CD14-positive monocyte (primary cell): ENCODE results near the gene DYNC1I1. TPM values are rescaled to one million over a fixed set of nuclear protein-coding genes. Genes with fewer than 3 reads are reported as not detected.

Source experiments
- DNase-seq, 3 donors: peaks; one replicate each; pipeline ENCODE4 v3.0.0-alpha.2; 2011 to 2022
- H2AFZ ChIP-seq: 2 replicates; pipeline ENCODE4 v1.6.0; 2012; ENCODE audit warnings: mild to moderate bottlenecking, low read depth, low read length, inconsistent platforms; ENCODE audit not compliant: insufficient read depth, poor library complexity, severe bottlenecking
- H3K27ac ChIP-seq, 2 donors: 1 replicate in 1 of 2; 2 replicates in 1 of 2; pipeline ENCODE4 v1.5.1; 2012 to 2013; ENCODE audit warnings: low read length in 2 of 2, control low read depth in 1 of 2, inconsistent platforms in 1 of 2, low read depth in 1 of 2, mild to moderate bottlenecking in 1 of 2
- H3K27me3 ChIP-seq, 2 donors: one replicate each; pipeline versions ENCODE4 v1.6.0 to v1.6.1; 2011 to 2013; ENCODE audit warnings: low read length in 2 of 2; ENCODE audit not compliant: control insufficient read depth in 2 of 2, insufficient read depth in 2 of 2
- H3K36me3 ChIP-seq, 2 donors: replicated peaks in 1 of 2; 1 replicate in 1 of 2; 2 replicates in 1 of 2; pipeline versions ENCODE4 v1.5.1 to v1.6.1; 2012 to 2013; ENCODE audit warnings: low read length in 2 of 2, control low read depth in 1 of 2, inconsistent platforms in 1 of 2, mild to moderate bottlenecking in 1 of 2; ENCODE audit not compliant: insufficient read depth in 2 of 2, control insufficient read depth in 1 of 2
- H3K4me1 ChIP-seq, 2 donors: 1 replicate in 1 of 2; 2 replicates in 1 of 2; pipeline versions ENCODE4 v1.5.1 to v1.6.1; 2012 to 2013; ENCODE audit warnings: low read length in 2 of 2, control low read depth in 1 of 2, inconsistent platforms in 1 of 2, mild to moderate bottlenecking in 1 of 2, moderate library complexity in 1 of 2; ENCODE audit not compliant: insufficient read depth in 2 of 2, control insufficient read depth in 1 of 2
- H3K4me2 ChIP-seq: replicated peaks from 2 replicates; pipeline ENCODE3; 2012; ENCODE audit warnings: low read length, moderate library complexity, mild to moderate bottlenecking; ENCODE audit not compliant: poor library complexity, severe bottlenecking; ENCODE audit errors: extremely low read depth
- H3K4me3 ChIP-seq, 3 experiments: fragments of 200-600 bp in 1 of 3; sonication (generic) in 1 of 3; replicated peaks in 1 of 3; 1 replicate in 2 of 3; 2 replicates in 1 of 3; pipeline ENCODE4 v1.5.1; 2011 to 2013; ENCODE audit warnings: low read length in 3 of 3, mild to moderate bottlenecking in 3 of 3, control low read depth in 2 of 3, low read depth in 2 of 3, inconsistent platforms in 1 of 3, moderate library complexity in 1 of 3
- H3K79me2 ChIP-seq: 2 replicates; pipeline ENCODE4 v1.6.0; 2012; ENCODE audit warnings: mild to moderate bottlenecking, control low read depth, inconsistent platforms, low read length, moderate library complexity; ENCODE audit not compliant: insufficient read depth
- H3K9ac ChIP-seq: 2 replicates; pipeline ENCODE4 v1.6.0; 2017; ENCODE audit warnings: low read length, mild to moderate bottlenecking; ENCODE audit not compliant: insufficient read depth, poor library complexity, severe bottlenecking
- H3K9me3 ChIP-seq, 2 donors: replicated peaks in 1 of 2; 1 replicate in 1 of 2; 2 replicates in 1 of 2; pipeline versions ENCODE4 v1.5.1 to v1.6.1; 2012 to 2013; ENCODE audit warnings: low read length in 2 of 2, control low read depth in 1 of 2; ENCODE audit not compliant: control insufficient read depth in 1 of 2, insufficient read depth in 1 of 2
- H4K20me1 ChIP-seq: 2 replicates; pipeline ENCODE4 v1.6.0; 2012; ENCODE audit warnings: mild to moderate bottlenecking, low read length, control low read depth, moderate library complexity; ENCODE audit not compliant: insufficient read depth
- H3K27ac Mint-ChIP-seq, 7 donors: one replicate each; pipeline ENCODE4 v1.8.0; 2020; ENCODE audit warnings: mild to moderate bottlenecking in 7 of 7, mixed read lengths in 7 of 7, moderate library complexity in 6 of 7, inconsistent platforms in 2 of 7
- H3K27me3 Mint-ChIP-seq, 3 donors: one replicate each; pipeline ENCODE4 v1.8.0; 2021 to 2022; ENCODE audit warnings: low read depth in 3 of 3, mild to moderate bottlenecking in 3 of 3, mixed read lengths in 3 of 3, moderate library complexity in 3 of 3, inconsistent platforms in 1 of 3
- H3K36me3 Mint-ChIP-seq, 2 donors: one replicate each; pipeline ENCODE4 v1.8.0; 2020; ENCODE audit warnings: mixed read lengths in 2 of 2, inconsistent platforms in 1 of 2, mild to moderate bottlenecking in 1 of 2
- H3K4me1 Mint-ChIP-seq: one replicate; pipeline ENCODE4 v1.8.0; 2020; ENCODE audit warnings: mild to moderate bottlenecking, mixed read lengths
- H3K4me3 Mint-ChIP-seq, 2 donors: one replicate each; pipeline ENCODE4 v1.8.0; 2020; ENCODE audit warnings: mild to moderate bottlenecking in 2 of 2, mixed read lengths in 2 of 2, moderate library complexity in 1 of 2
- H3K9me3 Mint-ChIP-seq, 7 donors: one replicate each; pipeline ENCODE4 v1.8.0; 2020 to 2022; ENCODE audit warnings: mixed read lengths in 7 of 7, mild to moderate bottlenecking in 6 of 7, moderate library complexity in 6 of 7, inconsistent platforms in 2 of 7
- whole genome bisulfite sequencing: methylation state at CpG from one replicate; pipeline ENCODE4 v1.1.5; 2013; ENCODE audit warnings: missing lambda C conversion rate; ENCODE audit not compliant: insufficient coverage; 5-methylcytosine and 5-hydroxymethylcytosine counted together
- intact Hi-C, 2 donors: fragments of 100-400 bp; cut with micrococcal nuclease; formaldehyde crosslinking; loops; one replicate each; pipeline versions ENCODE4 v1.15.0 to v1.15.1; 2023
- polyA plus RNA-seq, 3 donors: library from polyadenylated mRNA; depleted of rRNA in 1 of 3; unstranded in 2 of 3; stranded (reverse) in 1 of 3; fragments of 300-500 nt in 2 of 3; fragments of >200 nt in 1 of 3; fragmentation: Illumina TruSeq in 2 of 3; gene quantifications; 1 replicate in 2 of 3; 2 replicates in 1 of 3; pipeline ENCODE4 v1.2.3, GENCODE V29; 2012 to 2021
- TF ChIP-seq, protein P1 (sequence below): fragments of 200-600 bp; IDR thresholded peaks from one replicate; pipeline ENCODE4 v1.8.0; 2022; ENCODE audit warnings: antibody characterized with exemption, mild to moderate bottlenecking

The DYNC1I1 gene
- polyA plus RNA-seq, 3 donors, result not detected

DNA sequence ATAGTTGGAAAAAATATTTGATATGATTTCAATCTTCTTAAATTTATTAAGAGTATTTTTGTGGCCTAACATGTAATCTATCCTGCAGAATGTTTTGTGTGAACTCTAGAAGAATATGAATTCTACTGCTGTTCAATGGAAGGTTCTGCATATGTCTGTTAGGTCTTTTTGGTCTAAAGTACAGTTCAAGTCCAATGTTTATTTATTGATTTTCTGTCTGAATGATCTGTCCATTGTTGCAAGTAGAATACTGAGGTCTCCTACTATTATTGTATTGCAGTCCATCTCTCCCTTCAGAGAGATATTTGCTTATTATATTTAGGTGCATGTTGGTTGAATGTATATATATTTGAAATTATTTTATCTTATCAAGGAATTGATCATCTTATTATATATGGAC is 18.9 kb upstream of the DYNC1I1 start:
- H3K27me3 Mint-ChIP-seq, result peaks cover 0 to 9% (median 5%) of the 10 kb centered on the region in 3 donors
- H3K27ac Mint-ChIP-seq, result no peak overlapping the region
- Histone ChIP-seq H3K9ac (no peak overlapping the region), H3K79me2 (no peaks in the 10 kb centered on the region), H3K4me3 (no peak overlapping the region), H3K9me3 (no peaks in the 10 kb centered on the region), H3K36me3 (no peaks in the 10 kb centered on the region), H3K4me2 (no peak overlapping the region), H2AFZ (no peak overlapping the region), H3K27me3 (no peaks in the 10 kb centered on the region), H3K27ac (no peak overlapping the region), H3K4me1 (no peaks in the 10 kb centered on the region), H4K20me1 (no peaks in the 10 kb centered on the region)
- no peak for DNase-seq
- H3K4me1 Mint-ChIP-seq, result no peaks in the 10 kb centered on the region
- H3K36me3 Mint-ChIP-seq, result no peaks in the 10 kb centered on the region
- TF ChIP-seq, protein P1, sequence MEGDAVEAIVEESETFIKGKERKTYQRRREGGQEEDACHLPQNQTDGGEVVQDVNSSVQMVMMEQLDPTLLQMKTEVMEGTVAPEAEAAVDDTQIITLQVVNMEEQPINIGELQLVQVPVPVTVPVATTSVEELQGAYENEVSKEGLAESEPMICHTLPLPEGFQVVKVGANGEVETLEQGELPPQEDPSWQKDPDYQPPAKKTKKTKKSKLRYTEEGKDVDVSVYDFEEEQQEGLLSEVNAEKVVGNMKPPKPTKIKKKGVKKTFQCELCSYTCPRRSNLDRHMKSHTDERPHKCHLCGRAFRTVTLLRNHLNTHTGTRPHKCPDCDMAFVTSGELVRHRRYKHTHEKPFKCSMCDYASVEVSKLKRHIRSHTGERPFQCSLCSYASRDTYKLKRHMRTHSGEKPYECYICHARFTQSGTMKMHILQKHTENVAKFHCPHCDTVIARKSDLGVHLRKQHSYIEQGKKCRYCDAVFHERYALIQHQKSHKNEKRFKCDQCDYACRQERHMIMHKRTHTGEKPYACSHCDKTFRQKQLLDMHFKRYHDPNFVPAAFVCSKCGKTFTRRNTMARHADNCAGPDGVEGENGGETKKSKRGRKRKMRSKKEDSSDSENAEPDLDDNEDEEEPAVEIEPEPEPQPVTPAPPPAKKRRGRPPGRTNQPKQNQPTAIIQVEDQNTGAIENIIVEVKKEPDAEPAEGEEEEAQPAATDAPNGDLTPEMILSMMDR, result no peak
- no peak overlapping the region for H3K4me3 Mint-ChIP-seq
- peaks cover 0 to 4% (median 0%) of the 10 kb centered on the region in 7 donors for H3K9me3 Mint-ChIP-seq
- intact Hi-C loops, result no loop called here

DNA sequence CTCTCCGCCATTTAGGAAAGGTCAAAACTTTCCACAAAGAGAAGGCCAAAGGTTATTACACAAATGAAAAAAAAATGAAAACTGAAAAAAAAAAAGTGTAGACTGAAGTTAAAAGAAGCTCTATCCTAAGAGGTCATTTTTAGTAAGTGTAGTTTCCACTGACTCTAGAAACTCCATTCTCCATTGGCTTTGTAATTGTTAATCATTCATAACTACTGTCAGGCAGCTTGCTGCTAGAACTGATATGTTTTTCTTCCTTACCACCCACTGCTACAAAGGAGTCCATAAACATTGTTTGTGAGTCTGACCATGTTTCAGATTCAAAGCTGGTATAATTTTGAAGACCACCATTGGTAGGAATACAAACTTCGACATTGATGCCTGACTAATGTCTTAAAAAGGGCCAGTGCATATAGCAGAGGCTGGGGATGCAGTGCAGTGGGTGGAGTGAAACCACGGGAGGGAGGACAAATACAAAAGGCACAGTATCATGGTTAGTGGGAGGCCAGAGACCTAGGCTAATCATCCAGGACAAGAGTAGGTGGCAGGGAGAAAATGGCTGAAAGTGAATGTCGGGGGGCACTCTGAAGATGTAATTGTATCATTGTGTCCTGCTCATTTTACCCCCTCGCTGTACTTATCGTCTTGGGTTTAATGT is 16.9 kb upstream of the DYNC1I1 start:
- Histone ChIP-seq H3K4me2 (no peak overlapping the region), H3K79me2 (no peaks in the 10 kb centered on the region), H3K9ac (no peak overlapping the region), H3K36me3 (no peaks in the 10 kb centered on the region), H3K9me3 (no peaks in the 10 kb centered on the region), H3K4me1 (no peaks in the 10 kb centered on the region), H3K4me3 (no peak overlapping the region), H3K27ac (no peak overlapping the region), H2AFZ (no peak overlapping the region), H3K27me3 (no peaks in the 10 kb centered on the region), H4K20me1 (no peaks in the 10 kb centered on the region)
- DNase-seq, result no peak
- 88% methylated on average over 4 of the region's 6 CpGs for WGBS
- peaks cover 0 to 4% (median 0%) of the 10 kb centered on the region in 7 donors for H3K9me3 Mint-ChIP-seq
- TF ChIP-seq, protein P1, result no peak
- H3K4me1 Mint-ChIP-seq, result no peaks in the 10 kb centered on the region
- no peaks in the 10 kb centered on the region for H3K36me3 Mint-ChIP-seq
- no peak overlapping the region for H3K27ac Mint-ChIP-seq
- no peak overlapping the region for H3K4me3 Mint-ChIP-seq
- H3K27me3 Mint-ChIP-seq, result peaks cover 1 to 6% (median 6%) of the 10 kb centered on the region in 3 donors
- intact Hi-C loops, result no loop called here
